Measurements from ENCODE around the gene TRABD2A.
"Not testable (repeated sequence)": the region's sequence is repeated elsewhere in the genome, so short reads cannot be mapped to it uniquely, and the experiment has no call there.

The TRABD2A gene

GRCh38 chr2:84785950-84786349, 94.9 kb downstream of the TRABD2A start:
- no peak for DNase-seq (ENCODE audit: low read depth in 4 of 4, low spot score in 1 of 4)

- no peak for DNase-seq (ENCODE audit: low read depth in 4 of 4, low spot score in 1 of 4)
Observed at GRCh38 chr2:84782717-84783442, 98.0 kb downstream of the TRABD2A start.

GRCh38 chr2:84781942-84782716, 98.8 kb downstream of the TRABD2A start:
- DNase-seq (ENCODE audit: low read depth in 4 of 4, low spot score in 1 of 4): peak in 2 of 4 experiments; percentile 28 to 33

- DNase-seq (ENCODE audit: low read depth in 4 of 4, low spot score in 1 of 4): no peak
Observed at GRCh38 chr2:84779781-84780180, 101.1 kb downstream of the TRABD2A start.

GRCh38 chr2:84778911-84779690, 101.8 kb downstream of the TRABD2A start:
- DNase-seq (ENCODE audit: low read depth in 4 of 4, low spot score in 1 of 4): no peak

- no peak for DNase-seq (ENCODE audit: low read depth in 4 of 4, low spot score in 1 of 4)
Observed at GRCh38 chr2:84776011-84776410, 104.9 kb downstream of the TRABD2A start.

GRCh38 chr2:84773562-84773961, 107.3 kb downstream of the TRABD2A start:
- DNase-seq (ENCODE audit: low read depth in 4 of 4, low spot score in 1 of 4): not testable (repeated sequence)
